DOHH2 (cell line): ENCODE results near the gene TMEM132D.
"Not testable (repeated sequence)": the region's sequence is repeated elsewhere in the genome, so short reads cannot be mapped to it uniquely, and the experiment has no call there.

Experiments used
- H3F3A ChIP-seq: fragments of 200-600 bp; sonication (generic), shearing (Covaris generic); 2 replicates; pipeline ENCODE4 v1.6.0; 2016; ENCODE audit warnings: antibody characterized with exemption, mild to moderate bottlenecking; ENCODE audit not compliant: control insufficient read depth, insufficient read depth
- H3K27ac ChIP-seq: fragments of 200-600 bp; sonication (generic); 2 replicates; pipeline ENCODE4 v1.5.1; 2014; ENCODE audit warnings: low read depth, mild to moderate bottlenecking, low read length, moderate library complexity
- H3K27me3 ChIP-seq: fragments of 200-600 bp; sonication (generic); 2 replicates; pipeline ENCODE4 v1.6.1; 2014; ENCODE audit warnings: mild to moderate bottlenecking, low read length, mixed read lengths; ENCODE audit not compliant: control insufficient read depth
- H3K36me3 ChIP-seq: fragments of 200-600 bp; sonication (generic); 2 replicates; pipeline ENCODE4 v1.6.1; 2014; ENCODE audit warnings: mild to moderate bottlenecking, low read length, moderate library complexity, mixed read lengths; ENCODE audit not compliant: control insufficient read depth
- H3K4me1 ChIP-seq: fragments of 200-600 bp; sonication (generic); 2 replicates; pipeline ENCODE4 v1.6.1; 2014; ENCODE audit warnings: mild to moderate bottlenecking, low read length, mixed read lengths; ENCODE audit not compliant: control insufficient read depth
- H3K4me2 ChIP-seq: fragments of 200-600 bp; sonication (generic); 2 replicates; pipeline ENCODE4 v1.6.0; 2014; ENCODE audit warnings: mild to moderate bottlenecking, low read length, moderate library complexity
- H3K4me3 ChIP-seq: fragments of 200-600 bp; sonication (generic); 2 replicates; pipeline ENCODE4 v1.5.1; 2014; ENCODE audit warnings: mild to moderate bottlenecking, low read length, mixed read lengths
- H3K79me2 ChIP-seq: fragments of 200-600 bp; sonication (generic); 2 replicates; pipeline ENCODE4 v1.6.1; 2014; ENCODE audit warnings: mild to moderate bottlenecking, low read length, mixed read lengths; ENCODE audit not compliant: control insufficient read depth
- H3K9me2 ChIP-seq: fragments of 200-600 bp; sonication (generic); replicated peaks from 2 replicates; pipeline ENCODE4 v1.6.1; 2014; ENCODE audit warnings: mild to moderate bottlenecking, low read length, mixed read lengths; ENCODE audit not compliant: control insufficient read depth
- H3K9me3 ChIP-seq: fragments of 200-600 bp; sonication (generic); 2 replicates; pipeline ENCODE4 v1.6.1; 2014; ENCODE audit warnings: antibody characterized with exemption, low read length, mixed read lengths; ENCODE audit not compliant: control insufficient read depth, insufficient read depth
- H4K20me1 ChIP-seq: fragments of 200-600 bp; sonication (generic); 2 replicates; pipeline ENCODE4 v1.6.0; 2014; ENCODE audit warnings: low read depth, mild to moderate bottlenecking, antibody characterized with exemption, low read length, moderate library complexity; ENCODE audit not compliant: control insufficient read depth, insufficient read depth
- CTCF ChIP-seq: fragments of 200-600 bp; sonication (generic); IDR thresholded peaks from one replicate; pipeline ENCODE4 v1.5.1; 2014; ENCODE audit warnings: antibody characterized with exemption, mild to moderate bottlenecking, low read depth, low read length; ENCODE audit not compliant: poor library complexity, severe bottlenecking
- EZH2phosphoT487 ChIP-seq: fragments of 200-600 bp; sonication (generic); IDR thresholded peaks from 2 replicates; pipeline ENCODE4 v1.6.1; 2017; ENCODE audit warnings: borderline replicate concordance, mild to moderate bottlenecking, antibody characterized with exemption, low read length, moderate library complexity, mixed read lengths

The TMEM132D gene

GRCh38 chr12:129540954-129541353, 362.9 kb downstream of the TMEM132D start:
- H3K9me3 ChIP-seq, result no peaks in the 10 kb centered on the region
- no peak overlapping the region for H3K4me2 ChIP-seq
- no peak overlapping the region for H3K4me3 ChIP-seq
- no peaks in the 10 kb centered on the region for H3K27me3 ChIP-seq
- H3K27ac ChIP-seq, result no peak overlapping the region
- H3K36me3 ChIP-seq, result no peaks in the 10 kb centered on the region
- H3K4me1 ChIP-seq, result no peaks in the 10 kb centered on the region
- H3K79me2 ChIP-seq, result no peaks in the 10 kb centered on the region
- no peaks in the 10 kb centered on the region for H3F3A ChIP-seq
- H4K20me1 ChIP-seq, result no peaks in the 10 kb centered on the region
- no peaks in the 10 kb centered on the region for H3K9me2 ChIP-seq
- TF ChIP-seq EZH2phosphoT487, result no peak
- no peak for TF ChIP-seq CTCF

GRCh38 chr12:129540249-129540648, 363.6 kb downstream of the TMEM132D start:
- H3K9me3 ChIP-seq, result no peaks in the 10 kb centered on the region
- H3K27ac ChIP-seq, result no peak overlapping the region
- H4K20me1 ChIP-seq, result no peaks in the 10 kb centered on the region
- no peaks in the 10 kb centered on the region for H3F3A ChIP-seq
- H3K4me1 ChIP-seq, result no peaks in the 10 kb centered on the region
- no peaks in the 10 kb centered on the region for H3K27me3 ChIP-seq
- H3K9me2 ChIP-seq, result no peaks in the 10 kb centered on the region
- TF ChIP-seq EZH2phosphoT487, result no peak
- TF ChIP-seq CTCF, result no peak
- H3K4me2 ChIP-seq, result no peak overlapping the region
- H3K4me3 ChIP-seq, result no peak overlapping the region
- H3K36me3 ChIP-seq, result no peaks in the 10 kb centered on the region
- no peaks in the 10 kb centered on the region for H3K79me2 ChIP-seq

GRCh38 chr12:129538724-129539335, 365.0 kb downstream of the TMEM132D start:
- H4K20me1 ChIP-seq, H3K4me1 ChIP-seq, H3K27ac ChIP-seq, H3K9me2 ChIP-seq, H3K4me2 ChIP-seq, H3K27me3 ChIP-seq, H3K79me2 ChIP-seq, H3F3A ChIP-seq, H3K4me3 ChIP-seq, H3K36me3 ChIP-seq, H3K9me3 ChIP-seq: not testable (repeated sequence)

GRCh38 chr12:129538137-129538536, 365.7 kb downstream of the TMEM132D start:
- H3K9me2 ChIP-seq, result no peaks in the 10 kb centered on the region
- no peaks in the 10 kb centered on the region for H3K4me1 ChIP-seq
- H4K20me1 ChIP-seq, result no peaks in the 10 kb centered on the region
- no peaks in the 10 kb centered on the region for H3K27me3 ChIP-seq
- no peaks in the 10 kb centered on the region for H3K79me2 ChIP-seq
- H3K4me3 ChIP-seq, result no peak overlapping the region
- TF ChIP-seq EZH2phosphoT487 (no peak), CTCF (no peak)
- H3K36me3 ChIP-seq, result no peaks in the 10 kb centered on the region
- no peak overlapping the region for H3K27ac ChIP-seq
- no peak overlapping the region for H3K4me2 ChIP-seq
- no peaks in the 10 kb centered on the region for H3K9me3 ChIP-seq
- H3F3A ChIP-seq, result no peaks in the 10 kb centered on the region
